ENCODE results near the gene NSG1. TPM values are rescaled to one million over a fixed set of nuclear protein-coding genes. Genes with fewer than 3 reads are reported as not detected.

Gene NSG1
- total RNA-seq, 2 donors from 2014 or later: 17.1 to 88.8 TPM

- Histone ChIP-seq H3K4me3 (no peak overlapping the region), H3K36me3 (no peaks in the 10 kb centered on the region), H3K27ac (no peak overlapping the region), H3K4me1 (replicated peaks) (no peaks in the 10 kb centered on the region), H3K27me3 (replicated peaks; ENCODE audit: insufficient read depth) (no peaks in the 10 kb centered on the region), H3K9me3 (no peaks in the 10 kb centered on the region)
- no peak for DNase-seq (ENCODE audit: low spot score)
- WGBS: 54% methylated on average over 19 of the region's 19 CpGs
- intact Hi-C loops (cut with DNase I): no loop called here
- TF ChIP-seq CTCF (IDR thresholded peaks at IDR 0.05): no peak
These were observed 25.9 kb downstream of the NSG1 start for GRCh38 chr4:4412641-4413372.

GRCh38 chr4:4413373-4413725 lies 26.4 kb downstream of the NSG1 start:
- Histone ChIP-seq H3K27ac (no peak overlapping the region), H3K9me3 (no peaks in the 10 kb centered on the region), H3K36me3 (no peaks in the 10 kb centered on the region), H3K4me1 (replicated peaks) (no peaks in the 10 kb centered on the region), H3K4me3 (no peak overlapping the region), H3K27me3 (replicated peaks; ENCODE audit: insufficient read depth) (no peaks in the 10 kb centered on the region)
- WGBS: 93% methylated on average over 10 of the region's 10 CpGs
- intact Hi-C loops (cut with DNase I): no loop called here
- no peak for TF ChIP-seq POLR2A (IDR thresholded peaks at IDR 0.05)
- DNase-seq (ENCODE audit: low spot score): no peak

- intact Hi-C loops (cut with DNase I): no loop called here
- Histone ChIP-seq H3K27me3 (replicated peaks; ENCODE audit: insufficient read depth) (no peaks in the 10 kb centered on the region), H3K4me1 (replicated peaks) (no peaks in the 10 kb centered on the region), H3K36me3 (peaks cover 0 to 3% of the 10 kb centered on the region in 2 donors), H3K27ac (no peak overlapping the region), H3K9me3 (no peaks in the 10 kb centered on the region), H3K4me3 (no peak overlapping the region)
- TF ChIP-seq POLR2AphosphoS5 (IDR thresholded peaks at IDR 0.05): no peak
- no peak for TF ChIP-seq CTCF (IDR thresholded peaks at IDR 0.05)
- no peak for TF ChIP-seq POLR2A (IDR thresholded peaks at IDR 0.05)
- DNase-seq (ENCODE audit: low spot score): no peak
- 88% methylated on average over 7 of the region's 7 CpGs for WGBS
These were observed 26.9 kb downstream of the NSG1 start for GRCh38 chr4:4413806-4414205.

- peaks cover 5 to 15% of the 10 kb centered on the region in 2 donors for H3K36me3 ChIP-seq
- H3K4me1 ChIP-seq (replicated peaks): no peaks in the 10 kb centered on the region
- H3K4me3 ChIP-seq: no peak overlapping the region
- DNase-seq (ENCODE audit: low spot score): no peak
- no peaks in the 10 kb centered on the region for H3K27me3 ChIP-seq (replicated peaks; ENCODE audit: insufficient read depth)
- 94% methylated on average over 18 of the region's 19 CpGs for WGBS
- no peak overlapping the region for H3K27ac ChIP-seq
- H3K9me3 ChIP-seq: no peaks in the 10 kb centered on the region
- no peak for TF ChIP-seq POLR2AphosphoS5 (IDR thresholded peaks at IDR 0.05)
- TF ChIP-seq CTCF (IDR thresholded peaks at IDR 0.05): no peak
- TF ChIP-seq POLR2A (IDR thresholded peaks at IDR 0.05): no peak
- intact Hi-C loops (cut with DNase I): no loop called here
These were observed 28.4 kb downstream of the NSG1 start for GRCh38 chr4:4415107-4415805.

- Histone ChIP-seq H3K27ac (no peak overlapping the region), H3K27me3 (replicated peaks; ENCODE audit: insufficient read depth) (no peaks in the 10 kb centered on the region), H3K4me1 (replicated peaks) (no peaks in the 10 kb centered on the region), H3K4me3 (no peak overlapping the region), H3K9me3 (no peaks in the 10 kb centered on the region), H3K36me3 (peaks cover 5 to 20% of the 10 kb centered on the region in 2 donors)
- intact Hi-C loops (cut with DNase I): no loop called here
- WGBS: 91% methylated on average over 27 of the region's 27 CpGs
- no peak for TF ChIP-seq CTCF (IDR thresholded peaks at IDR 0.05)
- no peak for TF ChIP-seq POLR2A (IDR thresholded peaks at IDR 0.05)
- TF ChIP-seq POLR2AphosphoS5 (IDR thresholded peaks at IDR 0.05): no peak
- no peak for DNase-seq (ENCODE audit: low spot score)
These were observed 29.2 kb downstream of the NSG1 start for GRCh38 chr4:4415806-4416805.
